ENCODE measurements around the gene AHI1.
A peak's percentile ranks its signal among the peaks of the same experiment; 100 is the strongest.

Gene AHI1
- total RNA-seq: 21.4 to 114 (median 70.4) reads per million in 4 donors

DNA sequence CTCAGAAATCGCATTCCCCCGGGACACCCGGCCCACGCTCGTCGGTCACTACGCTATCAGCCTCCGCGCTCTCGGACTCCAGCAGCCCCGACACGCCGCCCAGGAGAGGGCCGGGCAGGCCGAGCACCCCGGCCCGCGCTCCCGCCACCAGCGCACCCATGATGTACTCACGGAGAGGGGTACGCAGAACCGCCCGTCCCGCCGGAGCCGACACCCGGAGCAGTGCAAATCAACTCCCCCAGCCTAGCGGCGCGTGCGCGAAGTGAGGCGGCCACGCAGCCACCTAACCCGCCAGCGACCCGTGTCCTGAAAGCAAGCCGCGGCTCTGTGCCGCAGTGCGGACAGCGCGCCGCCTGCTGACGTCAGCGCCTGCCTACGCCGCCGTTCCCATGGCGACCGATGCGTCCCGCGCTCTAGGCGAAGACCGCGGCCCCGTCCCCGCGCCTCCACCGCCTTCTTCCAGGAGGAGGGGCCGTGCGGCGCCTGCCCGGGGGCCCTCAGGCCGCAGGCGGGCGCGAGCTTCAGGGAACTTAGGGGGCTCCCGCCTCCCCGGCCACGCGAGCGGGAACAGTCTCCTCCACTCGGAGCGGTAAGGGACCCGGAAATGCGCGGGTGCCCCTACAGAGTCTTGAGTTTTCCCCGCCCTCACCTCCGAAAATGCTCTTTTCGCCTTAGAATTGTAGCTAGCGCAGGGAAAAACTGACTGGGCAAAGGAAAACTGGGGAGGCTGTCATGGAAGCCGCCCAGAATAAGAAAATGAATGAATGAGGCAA is at the start of gene AHI1:
AHI1 (minus strand) TSS at position 329 of the 773 bp plus-strand sequence. CDS start 5,503 bp downstream, outside the sequence.
- DNase-seq: peak; percentile 69 to 96 (median 89)

DNA sequence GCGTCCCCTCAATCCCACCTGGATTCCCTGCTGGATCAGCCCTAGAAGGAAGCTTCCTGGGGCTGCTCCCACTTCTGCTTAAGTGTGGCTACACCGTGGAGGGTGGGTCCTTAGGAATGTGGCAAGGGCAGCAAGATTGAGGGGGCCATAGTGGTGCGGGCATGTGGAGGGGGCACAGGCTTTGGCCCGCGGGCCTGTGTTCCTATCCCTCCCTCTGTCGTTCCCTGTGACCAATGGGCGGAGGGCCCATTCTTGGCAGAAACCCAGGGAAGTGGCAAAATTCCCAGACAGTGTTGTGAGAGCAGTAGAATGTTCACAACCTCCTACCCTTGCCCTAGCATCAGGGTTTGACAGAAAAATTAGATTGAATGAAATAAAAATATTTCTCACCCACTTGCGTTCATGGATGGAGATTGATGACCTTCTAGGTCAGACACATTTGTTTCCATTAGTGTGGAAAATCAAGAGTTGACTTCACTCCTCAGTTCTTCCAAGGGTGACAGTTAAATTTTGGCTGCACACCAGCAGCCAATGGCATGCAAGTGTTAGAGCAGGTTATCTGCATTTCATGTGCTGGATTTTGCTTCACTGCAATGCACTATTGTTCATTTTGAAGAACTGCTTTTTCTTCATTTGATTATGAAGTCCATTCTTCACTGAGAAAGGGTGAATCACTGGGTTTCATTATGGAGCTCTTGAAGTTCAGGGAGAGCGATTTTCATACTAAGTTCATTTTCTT is 49.3 kb upstream of the AHI1 start:
- no peak for DNase-seq

DNA sequence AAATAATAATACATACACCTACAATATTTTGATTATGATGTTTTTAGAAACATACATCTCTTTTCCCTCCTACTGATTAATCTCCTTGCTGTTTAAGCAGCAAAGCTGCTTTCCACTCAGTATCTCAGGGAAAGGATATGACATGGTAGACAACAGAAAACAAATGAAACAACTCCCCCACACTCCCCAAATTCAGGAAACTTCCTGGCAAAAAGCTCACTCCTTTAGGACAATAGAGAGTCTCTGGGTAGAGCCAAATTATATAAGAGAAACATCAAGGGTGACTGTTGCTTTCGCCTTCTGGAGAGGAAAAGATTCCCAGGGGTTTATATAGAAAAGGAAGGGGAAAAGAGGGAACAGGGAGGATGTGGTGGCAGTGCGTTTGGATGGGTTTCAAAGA is 48.7 kb upstream of the AHI1 start:
- DNase-seq: no peak

DNA sequence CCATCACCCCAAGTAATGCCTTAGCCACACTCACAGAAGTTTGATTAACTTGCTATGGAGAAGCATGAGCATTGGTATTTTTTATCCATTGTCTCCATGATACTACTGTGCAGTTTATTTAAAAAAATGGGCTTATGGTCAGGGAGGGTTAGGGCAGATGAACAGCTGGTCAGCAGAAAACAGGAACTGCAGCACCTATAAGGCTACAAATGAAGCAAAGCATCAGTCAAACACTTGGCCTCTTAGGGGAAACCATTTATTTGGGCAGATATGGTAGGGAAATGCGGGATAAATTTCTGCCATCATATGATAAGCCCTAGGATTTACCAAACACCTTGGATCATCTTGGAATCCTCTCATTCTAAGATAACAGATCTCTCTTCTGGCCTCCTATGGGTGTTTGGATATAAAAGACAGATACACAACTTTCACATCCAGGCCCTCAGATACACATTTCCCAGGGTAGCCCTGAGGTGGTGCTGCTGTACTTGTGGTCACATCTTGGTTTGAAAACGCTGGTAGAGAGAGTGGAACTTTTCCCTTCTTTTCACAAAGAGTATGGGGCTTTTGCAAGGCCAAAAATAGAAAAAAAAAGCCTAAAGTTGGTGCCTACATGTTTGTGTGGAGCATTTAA is 42.8 kb upstream of the AHI1 start:
- peak in 1 of 5 donors; percentile 31 for DNase-seq

DNA sequence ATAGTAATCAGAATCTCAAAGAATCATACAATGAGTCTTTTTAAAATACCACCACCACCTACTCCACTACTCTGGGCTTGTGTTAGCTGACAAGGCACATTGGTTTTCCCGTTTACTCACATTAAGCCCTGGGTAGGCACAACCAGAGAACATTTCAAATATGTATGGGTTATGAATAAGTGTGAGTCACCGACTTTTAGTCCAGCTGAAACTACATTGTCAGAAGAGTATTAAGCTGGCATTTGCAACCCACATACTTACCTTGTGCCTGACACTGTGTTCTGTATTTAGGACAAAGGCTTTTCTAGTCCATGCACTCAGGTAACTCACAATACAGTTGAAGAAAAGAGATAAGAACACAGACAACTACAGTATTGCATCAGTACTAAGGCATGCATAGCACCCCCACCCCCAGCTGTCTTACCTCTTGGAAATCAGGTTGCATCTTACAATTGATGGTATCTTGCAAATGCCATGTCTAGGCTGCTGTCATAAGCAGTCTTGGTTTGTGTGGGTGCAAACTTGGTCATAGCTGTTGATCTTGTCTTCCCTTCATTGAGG is 40.3 kb upstream of the AHI1 start:
- peak in 1 of 5 donors; percentile 84 for DNase-seq

DNA sequence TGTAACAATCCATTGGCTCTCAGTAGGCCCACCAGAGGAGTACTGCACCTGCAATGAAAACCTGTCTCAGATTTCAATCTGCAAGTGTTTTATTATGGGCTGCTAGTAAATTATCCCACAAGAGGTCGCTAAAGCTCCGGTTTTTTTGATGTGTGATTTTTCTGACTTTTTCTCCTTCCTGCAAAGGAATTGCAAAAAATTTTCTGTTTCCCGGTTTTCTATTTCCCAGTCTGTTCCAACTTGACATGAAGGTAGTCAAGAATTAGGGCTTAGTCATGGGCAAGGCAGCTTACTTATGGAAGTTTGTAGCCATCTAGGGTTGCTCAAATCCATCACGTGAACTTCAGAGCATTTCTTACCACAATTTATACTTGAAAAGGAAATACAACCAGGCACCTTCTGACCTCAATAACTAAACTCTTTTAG is 38.5 kb upstream of the AHI1 start:
- peak in 2 of 5 donors; percentile 2 to 58 for DNase-seq

DNA sequence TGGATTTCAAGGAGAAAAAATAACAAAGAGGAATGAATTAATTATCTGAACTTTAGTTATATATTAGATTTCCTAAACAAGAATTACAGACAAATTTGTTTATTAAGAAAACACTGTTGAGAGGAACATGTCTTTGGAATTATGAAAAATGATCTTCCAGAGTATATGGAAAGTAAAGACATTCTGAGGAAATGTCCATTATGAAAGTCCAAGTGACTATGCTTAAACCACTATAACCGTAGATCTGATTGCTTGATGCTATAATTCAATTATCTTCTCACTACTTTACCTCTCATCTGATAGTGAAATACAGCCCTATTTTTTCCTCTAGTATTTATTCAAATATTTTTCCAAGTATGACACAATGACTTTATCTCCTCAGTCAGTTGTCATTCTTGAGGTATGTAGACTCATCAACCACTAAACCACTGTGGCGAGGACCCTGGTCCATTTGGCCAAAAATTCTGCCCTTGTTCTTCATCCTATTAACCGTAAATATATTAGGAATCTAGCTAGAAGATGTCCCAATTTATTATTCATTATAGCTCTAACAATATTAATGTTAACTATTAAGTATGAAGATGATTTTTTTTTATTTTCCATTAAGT is 37.3 kb upstream of the AHI1 start:
- DNase-seq: no peak

DNA sequence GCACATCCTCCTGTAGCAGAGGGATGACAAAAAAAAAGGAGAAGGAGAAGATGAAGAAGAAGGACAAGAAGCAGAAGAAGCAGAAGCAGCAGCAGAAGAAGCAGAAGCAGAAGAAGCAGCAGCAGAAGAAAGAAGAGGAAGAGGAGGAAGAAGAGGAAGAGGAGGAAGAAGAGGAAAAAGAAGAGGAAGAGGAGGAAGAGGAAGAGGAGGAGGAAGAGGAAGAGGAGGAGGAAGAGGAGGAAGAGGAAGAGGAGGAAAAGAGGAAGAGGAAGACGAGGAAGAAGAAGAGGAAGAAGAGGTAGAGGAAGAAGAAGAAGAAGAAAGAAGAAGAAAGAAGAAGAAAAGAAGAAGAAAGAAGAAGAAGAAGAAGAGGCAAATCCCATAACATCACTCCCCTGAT is 35.0 kb upstream of the AHI1 start:
- DNase-seq: no peak

DNA sequence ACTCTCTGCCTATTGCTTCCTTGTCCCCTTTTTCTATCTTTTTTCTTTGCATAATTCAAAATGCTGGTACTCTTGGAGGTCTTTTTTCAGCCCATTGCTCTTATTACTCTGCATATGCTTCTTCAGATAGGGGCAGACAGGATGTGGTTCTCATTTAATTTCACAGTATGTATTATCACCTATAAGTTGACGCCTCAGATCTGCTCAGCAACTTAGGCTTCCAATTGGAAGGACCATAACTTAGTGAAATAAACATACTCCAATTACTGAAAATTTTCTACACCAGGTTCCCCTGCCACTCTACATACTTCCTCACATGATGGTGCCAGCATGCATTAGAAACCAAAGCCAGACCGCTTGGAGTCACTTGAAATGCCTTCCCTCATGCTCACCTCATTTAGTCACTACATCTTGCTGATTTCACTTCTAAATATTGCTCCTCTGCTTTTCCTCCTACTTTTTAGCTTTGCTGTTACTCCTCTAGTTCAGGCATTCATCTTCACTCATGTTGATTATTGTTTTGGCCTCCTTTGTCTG is 34.5 kb upstream of the AHI1 start:
- DNase-seq: no peak

DNA sequence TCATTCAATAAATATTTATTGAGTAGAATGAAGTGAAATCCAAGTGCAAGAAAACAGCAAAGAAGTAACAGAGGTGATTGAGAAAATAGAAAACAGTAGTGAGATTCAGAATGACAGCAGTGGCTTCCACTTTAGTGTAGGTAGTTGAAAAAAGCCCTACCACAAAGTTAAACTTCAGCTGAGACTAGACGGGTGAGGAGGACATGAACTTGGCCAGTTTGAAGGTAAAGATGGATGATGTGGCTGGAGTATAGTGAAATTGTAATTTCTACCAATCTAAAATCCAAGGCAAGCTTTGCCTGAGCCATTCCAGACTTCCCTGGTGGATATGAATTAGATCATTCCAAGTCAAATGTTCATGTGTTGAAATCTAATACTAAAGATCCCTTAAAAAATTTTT is 32.6 kb upstream of the AHI1 start:
- no peak for DNase-seq

DNA sequence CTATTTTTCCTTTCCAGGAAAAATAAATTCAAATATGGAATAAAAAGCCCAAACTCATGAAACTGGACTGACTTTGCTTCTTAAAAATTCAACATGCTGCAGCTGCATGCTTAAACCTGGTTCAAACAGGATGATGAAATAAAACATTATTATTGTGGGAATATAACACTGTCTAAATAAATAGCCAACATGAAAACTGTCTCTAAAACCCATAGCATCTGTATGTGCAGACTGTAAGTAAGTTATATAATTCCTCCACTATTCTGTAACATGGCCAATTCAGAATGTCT is 30.4 kb upstream of the AHI1 start:
- DNase-seq: no peak

DNA sequence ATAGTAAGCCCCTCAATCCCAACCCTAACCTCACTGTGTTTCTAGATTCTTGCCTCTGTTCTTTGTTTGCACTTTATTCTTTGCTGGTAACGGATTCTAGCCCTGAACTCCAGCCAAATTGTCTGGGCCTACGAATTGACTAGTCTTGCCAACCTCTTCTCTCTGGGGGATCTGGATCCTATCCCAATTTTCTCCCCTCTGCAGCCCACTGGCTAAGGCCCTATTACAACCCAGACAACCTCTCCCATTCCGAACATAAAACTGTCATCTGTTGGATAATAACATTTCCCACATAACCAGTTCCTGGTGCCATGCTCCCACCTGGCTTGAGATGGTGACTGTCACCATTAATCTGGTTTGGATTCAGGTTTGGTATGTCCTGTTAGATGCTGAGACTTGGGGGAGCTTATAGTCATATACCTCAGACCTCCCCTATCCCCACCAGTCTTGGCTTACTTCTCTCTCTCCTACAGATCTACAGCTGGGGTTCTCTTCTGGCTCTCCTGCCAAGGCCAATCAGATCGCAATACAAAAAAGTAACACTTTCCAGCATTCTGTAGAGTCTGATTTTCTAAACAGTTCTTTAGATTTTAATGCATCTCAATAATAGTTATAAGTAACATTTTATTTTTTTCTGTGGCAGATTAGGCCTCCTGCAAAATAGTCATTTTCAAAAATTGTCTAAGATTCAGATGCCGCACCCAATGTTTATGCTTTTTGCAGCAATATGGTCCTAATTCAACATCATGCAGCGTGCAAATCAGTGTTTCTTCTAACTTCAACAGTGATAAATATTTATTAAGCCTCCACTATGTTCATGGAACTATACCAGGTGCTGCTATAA is 29.8 kb upstream of the AHI1 start:
- no peak for DNase-seq

DNA sequence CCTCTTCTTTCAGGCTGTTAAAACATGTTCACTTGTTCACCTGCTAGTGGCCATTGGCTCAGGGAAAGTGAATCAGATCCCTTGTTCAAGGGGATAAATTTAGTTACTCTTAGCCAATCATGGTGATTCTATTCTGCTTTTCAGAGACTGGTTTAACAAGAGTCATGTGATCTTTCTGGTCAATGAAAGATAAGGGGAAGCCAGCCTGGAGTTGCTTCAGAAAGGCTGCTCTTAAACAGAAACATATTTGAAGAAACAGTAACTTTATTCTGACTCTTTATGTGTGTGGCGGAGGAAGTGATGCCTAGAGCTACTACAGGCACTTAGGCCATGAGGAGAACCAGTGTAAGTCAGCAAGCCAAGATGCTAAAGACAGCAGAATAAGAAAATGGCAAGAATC is 28.1 kb upstream of the AHI1 start:
- no peak for DNase-seq

DNA sequence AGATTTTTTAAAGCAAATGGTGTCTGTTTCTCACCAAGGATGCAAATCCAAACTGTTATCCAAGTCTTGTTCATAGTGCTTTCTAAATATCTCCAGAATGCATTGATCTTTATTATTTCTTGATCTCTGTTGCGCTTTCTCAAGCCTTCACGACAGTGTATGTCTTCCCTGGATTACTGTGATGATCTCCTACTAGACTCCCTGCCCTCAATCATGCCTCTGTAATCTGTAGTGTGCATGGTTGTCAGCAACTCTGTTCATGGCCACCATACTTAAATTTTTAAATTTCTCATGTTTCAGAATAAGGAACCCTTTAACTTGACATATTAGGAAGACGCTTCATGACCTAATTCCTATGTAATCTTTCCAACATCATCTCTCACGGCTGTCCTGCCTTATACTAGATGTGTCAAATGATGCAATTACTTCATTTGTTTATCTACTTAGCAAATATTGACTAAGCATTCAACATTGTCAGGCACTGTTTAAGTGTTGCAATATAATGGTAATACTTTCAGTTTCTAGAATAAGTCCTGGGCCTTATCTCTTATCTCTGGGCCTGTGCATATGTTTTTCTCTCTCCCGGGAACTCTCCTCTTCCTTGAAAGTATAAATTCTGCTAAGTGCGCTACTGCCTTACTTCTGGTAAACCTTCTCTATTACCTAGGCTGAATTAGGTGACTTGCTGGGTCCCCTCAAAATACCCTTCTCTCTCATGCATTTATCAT is 25.6 kb upstream of the AHI1 start:
- peak in 1 of 5 donors; percentile 22 for DNase-seq

DNA sequence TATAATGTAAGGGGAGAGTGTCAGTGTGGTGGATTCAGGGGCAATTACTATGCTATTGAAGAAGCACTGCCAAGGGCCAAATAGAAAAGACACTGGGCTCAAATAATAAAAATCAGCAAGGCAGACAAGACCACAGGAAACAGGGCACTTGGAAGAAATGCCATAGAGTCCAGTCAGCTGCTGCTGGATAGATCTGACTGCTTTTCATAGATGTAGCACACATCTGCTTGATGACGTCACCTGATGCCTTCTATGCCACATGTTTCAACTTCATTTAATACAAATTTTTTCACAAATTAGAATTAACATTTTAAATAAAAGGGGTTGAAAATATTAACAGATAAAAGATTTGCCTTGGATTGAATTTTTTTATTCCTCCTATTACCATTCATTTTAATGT is 23.9 kb upstream of the AHI1 start:
- DNase-seq: no peak

DNA sequence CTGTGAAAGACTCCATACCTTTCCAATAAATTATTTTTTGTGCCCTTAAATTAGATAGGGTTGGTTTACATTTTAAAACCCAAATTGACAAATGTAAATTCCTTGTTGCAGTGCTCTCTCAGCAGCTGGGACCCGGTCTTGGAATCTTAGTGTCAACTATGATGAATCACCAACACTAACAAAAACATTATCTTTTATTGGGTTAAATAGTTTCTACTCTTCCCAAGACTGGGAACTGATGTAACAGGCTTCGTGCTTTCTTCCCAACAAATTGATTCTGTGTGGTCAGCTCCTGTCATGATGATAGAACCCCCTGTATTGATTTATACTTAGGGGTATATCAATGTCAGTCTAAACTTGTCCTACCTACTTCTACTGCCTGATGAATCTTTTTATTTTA is 23.2 kb upstream of the AHI1 start:
- no peak for DNase-seq

DNA sequence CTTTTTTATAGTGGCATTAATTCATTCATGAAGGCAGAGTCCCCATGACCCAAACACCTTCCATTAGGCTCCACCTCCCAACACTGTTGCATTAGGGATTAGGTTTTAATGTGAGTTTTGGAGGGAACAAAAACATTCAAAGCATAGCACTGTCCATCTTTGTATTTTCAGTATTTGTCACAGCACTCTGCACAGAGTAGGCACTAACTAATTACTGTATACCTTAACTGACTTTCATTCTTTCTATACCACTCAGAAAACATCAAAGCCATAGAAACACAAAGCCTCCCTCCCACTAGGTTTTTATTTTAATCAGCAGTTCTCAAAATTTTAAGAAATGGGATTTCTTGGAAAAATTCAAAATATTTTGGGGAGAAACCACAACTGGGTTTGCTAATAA is 21.8 kb upstream of the AHI1 start:
- peak in 1 of 5 donors; percentile 21 for DNase-seq

DNA sequence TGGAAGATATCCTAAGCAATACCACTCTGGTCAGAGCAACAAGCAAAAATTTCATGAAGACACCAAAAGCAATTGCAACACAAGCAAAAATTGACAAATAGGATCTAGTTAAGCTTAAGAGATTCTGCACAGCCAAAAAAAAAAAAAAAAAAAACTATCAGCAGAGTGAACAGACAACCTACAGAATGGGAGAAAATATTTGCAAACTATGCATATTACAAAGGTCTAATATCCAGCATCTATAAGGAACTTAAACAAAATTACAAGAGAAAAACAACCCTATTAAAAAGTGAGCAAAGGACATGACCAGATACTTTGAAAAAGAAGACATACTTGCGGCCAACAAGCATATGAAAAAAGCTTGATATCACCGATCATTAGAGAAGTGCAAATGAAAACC is 20.0 kb upstream of the AHI1 start:
- no peak for DNase-seq

DNA sequence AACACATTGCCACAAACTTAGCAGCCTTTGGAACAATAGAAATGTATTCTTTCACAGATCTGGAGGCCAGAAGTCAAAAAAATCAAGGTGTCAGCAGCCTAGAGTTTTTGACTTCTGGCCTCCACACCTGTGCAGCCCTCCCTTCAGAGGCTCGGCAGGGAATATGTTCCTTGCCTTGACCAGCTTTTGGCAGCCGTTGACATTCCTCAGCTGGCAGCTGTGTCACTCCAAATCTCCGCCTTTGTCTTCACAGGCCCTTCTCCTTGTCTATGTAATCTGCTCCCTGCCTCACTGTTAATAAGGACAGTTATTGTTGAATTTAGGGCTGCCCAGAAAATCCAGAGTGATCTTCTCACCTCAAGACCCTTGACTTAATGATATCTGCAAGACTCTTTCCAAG is 17.2 kb upstream of the AHI1 start:
- no peak for DNase-seq

DNA sequence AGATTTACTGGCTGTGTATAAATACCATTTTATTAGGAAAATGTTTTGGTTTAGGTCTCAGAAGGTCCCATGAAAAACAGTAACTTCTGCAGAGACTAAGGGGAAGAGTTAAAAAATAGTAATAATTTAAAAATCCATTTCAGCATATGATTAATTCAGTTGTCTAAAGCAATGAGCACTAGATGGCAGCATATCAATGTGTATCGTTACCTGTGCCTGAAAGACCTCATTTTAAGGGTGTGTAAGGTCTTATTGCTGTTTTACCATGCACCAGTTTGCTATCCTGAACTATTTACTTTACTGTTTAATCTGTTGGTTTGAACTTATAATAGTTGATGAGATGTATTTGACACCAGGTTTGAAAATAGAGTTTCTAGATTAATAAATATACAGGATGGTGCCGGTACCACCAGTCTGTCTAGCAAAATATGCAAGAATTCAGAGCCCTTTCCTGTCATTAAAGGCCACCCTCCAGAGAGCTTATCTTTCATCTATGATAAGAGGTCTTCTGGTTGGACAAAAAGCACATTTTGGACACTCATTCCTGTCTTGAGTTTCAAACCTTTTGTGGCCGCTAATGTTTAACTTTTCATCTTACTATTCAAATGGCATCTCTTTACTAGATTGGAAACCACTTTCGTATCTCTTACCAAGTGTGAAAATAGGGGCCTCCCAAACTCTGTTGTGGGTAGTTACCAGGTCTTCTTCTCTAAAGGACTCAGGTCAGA is 8.9 kb upstream of the AHI1 start:
- DNase-seq: peak in 2 of 5 donors; percentile 3 to 66
